Measurements from ENCODE around the gene NIFK. TPM values are rescaled to one million over a fixed set of nuclear protein-coding genes. Genes with fewer than 3 reads are reported as not detected.

The NIFK gene
- total RNA-seq, 1 donor, result 42.7 TPM

- H3K27me3 ChIP-seq (ENCODE audit: insufficient read depth, low read length), result no peaks in the 10 kb centered on the region
- no peak for TF ChIP-seq CTCF (IDR thresholded peaks at IDR 0.05; ENCODE audit: extremely low read depth, low read depth, low read length)
- no peak overlapping the region for H3K4me2 ChIP-seq (ENCODE audit: insufficient read depth, low read length)
- no peaks in the 10 kb centered on the region for H3K79me2 ChIP-seq (ENCODE audit: insufficient read depth, low read length)
- no peak overlapping the region for H2AFZ ChIP-seq (ENCODE audit: low read length)
- H3K4me1 ChIP-seq (ENCODE audit: insufficient read depth, low read length), result no peaks in the 10 kb centered on the region
- H3K27ac ChIP-seq (ENCODE audit: low read depth, low read length), result no peak overlapping the region
- DNase-seq (ENCODE audit: insufficient read length, low spot score, missing footprints), result no peak
- no peak overlapping the region for H3K4me3 ChIP-seq (ENCODE audit: insufficient read depth, low read length)
- H3K36me3 ChIP-seq (ENCODE audit: insufficient read depth, low read length), result no peaks in the 10 kb centered on the region
- no peaks in the 10 kb centered on the region for H4K20me1 ChIP-seq (ENCODE audit: insufficient read depth, low read length)
- H3K9me3 ChIP-seq (ENCODE audit: low read depth, low read length), result peaks cover 7% of the 10 kb centered on the region
Observed at GRCh38 chr2:121677855-121678254, 58.8 kb downstream of the NIFK start.

Other genes starting within 250 kb of the NIFK start
- under 0.01 TPM in 1 of 2 replicates, not detected in the other for gene RNU4ATAC, start 206.0 kb downstream of the NIFK start, total RNA-seq
- 46.0 and 51.0 TPM in 2 replicates for gene CLASP1, start 87.4 kb downstream of the NIFK start, total RNA-seq
- gene TSN, start 18.8 kb upstream of the NIFK start, total RNA-seq, result 48.0 and 50.7 TPM in 2 replicates

Data from osteoblast (primary cell).